Measurements from ENCODE around the gene LAMA3.
"Not testable (repeated sequence)": the region's sequence is repeated elsewhere in the genome, so short reads cannot be mapped to it uniquely, and the experiment has no call there.

The LAMA3 gene

GRCh38 chr18:23704806-23705205 lies 15.6 kb downstream of the LAMA3 start:
- DNase-seq, result no peak

DNA sequence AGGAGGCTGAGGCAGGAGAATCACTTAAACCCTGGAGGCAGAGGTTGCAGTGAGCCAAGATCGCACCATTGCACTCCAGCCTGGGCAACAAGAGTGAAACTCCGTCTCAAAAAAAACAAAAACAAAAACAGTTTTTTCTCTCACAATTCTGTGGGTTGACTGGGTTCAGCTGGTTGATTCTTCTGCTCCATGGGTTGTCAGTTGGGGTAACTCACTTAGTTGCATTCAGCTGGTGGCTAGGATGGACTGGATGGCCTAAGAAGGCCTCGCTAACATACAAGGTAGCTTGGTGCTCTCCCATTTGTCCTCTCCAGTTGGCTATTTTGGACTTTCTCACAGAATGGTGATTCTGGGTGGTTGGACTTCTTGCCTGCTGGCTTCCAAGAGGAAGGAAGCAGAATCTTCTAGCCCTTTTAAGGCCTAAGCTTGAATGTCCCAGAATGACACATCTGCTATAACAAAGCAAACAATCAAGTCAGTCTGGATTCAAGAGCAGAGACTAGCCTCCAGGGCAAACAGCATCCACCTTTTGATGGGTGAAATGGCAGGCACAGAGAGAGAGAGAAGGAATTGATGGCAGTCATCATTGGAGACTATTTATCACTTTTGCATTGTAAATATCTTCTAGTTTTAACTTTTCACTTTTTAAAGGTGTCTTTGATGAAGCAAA lies 17.9 kb downstream of the LAMA3 start:
- no peak for DNase-seq

- DNase-seq, result no peak
Measured at GRCh38 chr18:23710068-23710527, 20.8 kb downstream of the LAMA3 start.

DNA sequence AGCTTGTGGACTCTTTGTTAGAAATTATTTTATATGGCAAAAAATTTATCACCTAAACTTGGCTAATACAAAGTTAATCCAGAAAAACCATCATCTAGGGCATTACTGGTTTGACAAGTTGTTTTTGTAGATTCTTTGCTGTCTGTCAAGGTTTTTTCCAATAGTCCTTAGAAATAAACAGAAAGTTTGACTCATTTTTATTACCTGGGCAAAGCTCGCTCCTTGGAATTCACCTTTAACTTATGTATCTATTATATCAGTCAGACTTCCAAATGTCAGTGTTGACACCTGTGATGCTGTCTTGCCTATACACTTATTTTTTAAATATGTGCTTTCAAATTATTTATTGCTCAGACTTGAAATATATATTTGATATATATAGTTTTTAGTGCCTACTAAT lies 21.7 kb downstream of the LAMA3 start:
- DNase-seq, result no peak

- no peak for DNase-seq
Measured at GRCh38 chr18:23711426-23711825, 22.2 kb downstream of the LAMA3 start.

- no peak for DNase-seq
Measured at GRCh38 chr18:23712445-23712844, 23.2 kb downstream of the LAMA3 start.

GRCh38 chr18:23714576-23714975 lies 25.3 kb downstream of the LAMA3 start:
- no peak for DNase-seq

- not testable (repeated sequence) for DNase-seq
Measured at GRCh38 chr18:23716079-23716478, 26.8 kb downstream of the LAMA3 start.

- no peak for DNase-seq
Measured at GRCh38 chr18:23716516-23716915, 27.3 kb downstream of the LAMA3 start.

GRCh38 chr18:23716966-23717365 lies 27.7 kb downstream of the LAMA3 start:
- DNase-seq, result no peak

DNA sequence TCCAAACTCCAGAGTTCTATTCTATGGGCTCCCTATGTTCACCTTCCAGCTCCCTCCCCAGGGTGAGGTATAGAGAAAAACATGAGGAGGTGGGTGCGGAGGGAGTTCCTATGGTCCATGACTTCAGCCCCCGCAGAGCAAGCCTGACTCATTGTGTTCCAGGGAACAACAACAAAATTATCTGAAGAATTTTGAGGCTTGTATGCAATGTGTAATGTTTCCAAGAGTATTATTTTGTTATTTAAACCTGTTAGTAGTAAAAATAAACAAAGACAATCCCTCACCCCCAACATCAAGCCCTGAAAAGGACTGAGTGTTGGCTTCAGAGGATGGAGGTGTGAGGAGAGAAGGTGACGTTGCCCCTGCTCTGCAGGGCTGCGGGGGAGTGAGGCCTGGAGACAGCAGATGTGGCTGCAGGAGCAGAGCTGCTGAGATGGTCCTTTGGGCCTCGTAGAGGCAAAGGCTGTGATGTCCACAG lies 29.0 kb downstream of the LAMA3 start:
- no peak for DNase-seq

DNA sequence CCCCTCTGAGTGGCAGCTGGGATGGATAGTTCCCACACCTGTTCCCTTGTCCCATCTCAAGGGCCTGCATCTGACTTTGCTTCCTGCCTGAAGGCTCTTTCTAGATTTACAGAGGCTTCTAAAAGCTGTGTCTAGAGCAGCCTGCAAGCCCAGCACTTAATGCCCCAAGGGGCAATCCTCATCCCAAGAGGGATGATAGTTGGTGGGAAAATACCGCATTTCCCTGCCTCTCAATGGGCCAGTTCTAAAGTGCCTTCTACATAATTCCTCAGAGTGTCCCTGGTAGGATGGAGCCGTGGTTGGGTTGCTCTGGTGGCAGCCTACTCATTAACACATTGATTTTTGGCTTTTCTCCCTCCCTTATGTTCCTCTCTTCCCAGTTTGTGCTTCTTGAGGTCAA lies 29.5 kb downstream of the LAMA3 start:
- DNase-seq, result no peak

DNA sequence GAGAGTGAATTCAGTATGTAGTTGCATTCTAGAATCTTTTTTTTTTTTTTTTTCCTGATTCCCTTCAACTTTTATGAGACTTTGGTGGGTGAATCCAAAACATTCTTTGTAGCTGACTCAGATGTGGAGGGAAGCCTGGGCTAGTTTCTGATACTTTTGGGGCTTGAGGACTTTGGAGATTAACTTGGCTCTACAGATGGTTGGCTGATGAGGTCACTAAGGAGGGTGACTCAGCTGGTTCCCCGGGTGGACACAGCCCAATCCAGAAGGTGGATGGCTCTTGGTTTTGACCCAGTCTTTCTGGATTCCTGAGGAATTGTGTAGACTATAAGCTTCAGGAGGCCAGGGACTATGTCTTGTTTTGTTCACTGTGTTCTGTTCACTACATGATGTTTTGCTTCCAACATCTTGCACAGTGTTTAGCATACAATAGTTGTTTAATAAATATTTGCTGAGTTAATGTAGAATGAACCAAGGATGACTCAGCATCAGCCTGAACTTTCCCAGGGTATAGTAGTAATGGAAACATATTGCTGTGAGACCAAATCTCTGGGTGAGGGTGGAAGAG lies 30.5 kb downstream of the LAMA3 start:
- no peak for DNase-seq

DNA sequence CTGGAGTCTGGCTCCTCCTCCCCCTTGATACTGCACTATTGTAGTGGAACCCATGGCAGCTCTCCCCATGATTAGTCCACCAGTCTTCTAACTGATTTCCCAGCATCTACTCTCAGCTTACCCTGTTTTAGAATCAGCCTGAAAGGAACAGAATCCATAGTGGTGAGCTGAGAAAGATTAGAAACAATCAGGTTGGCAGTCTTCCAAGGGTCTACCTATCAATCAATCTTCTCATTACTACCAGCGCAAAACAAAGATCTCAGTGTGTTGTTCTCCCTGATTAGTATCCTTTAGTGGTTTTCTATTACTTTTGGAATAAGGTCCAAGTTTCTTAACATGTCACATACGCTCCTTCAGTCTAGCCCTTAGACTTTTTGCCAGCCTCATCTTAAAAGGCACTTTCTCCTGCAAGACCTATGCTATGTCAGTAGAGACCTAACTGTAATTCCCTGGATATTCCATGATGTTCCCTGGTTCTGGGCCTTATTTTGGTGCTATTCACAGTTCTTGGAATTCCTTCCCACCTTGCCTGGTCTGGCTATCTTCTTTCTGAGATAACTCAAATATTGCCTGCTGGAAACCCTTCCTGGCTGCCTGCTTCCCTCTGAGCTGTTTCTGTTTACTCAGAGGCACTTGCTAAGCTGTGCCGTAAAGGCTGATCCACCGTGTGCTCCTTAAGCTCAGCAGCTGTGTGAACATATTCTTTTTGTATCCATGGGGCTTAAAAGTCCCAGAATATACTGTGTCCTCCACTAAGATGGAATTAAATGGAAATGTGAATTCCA lies 32.6 kb downstream of the LAMA3 start:
- DNase-seq, result no peak

DNA sequence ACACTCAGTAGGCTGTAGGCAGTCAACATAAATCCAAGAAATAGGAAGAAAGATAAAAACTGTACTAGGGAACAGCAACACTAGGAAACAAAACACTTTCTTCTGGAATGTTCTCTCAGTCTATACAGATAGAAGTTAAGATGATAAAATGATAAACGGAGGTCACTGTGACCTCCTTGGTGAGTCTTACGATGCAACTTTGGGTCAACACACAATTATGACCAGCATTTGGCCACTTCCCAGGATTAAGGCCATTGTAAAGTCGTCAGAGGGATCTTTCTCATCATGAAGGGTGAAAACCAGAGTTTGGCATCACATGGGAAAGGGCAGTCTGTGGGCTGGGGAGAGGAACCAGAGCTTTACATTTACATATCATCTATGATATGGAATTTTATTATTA lies 33.4 kb downstream of the LAMA3 start:
- DNase-seq, result no peak

DNA sequence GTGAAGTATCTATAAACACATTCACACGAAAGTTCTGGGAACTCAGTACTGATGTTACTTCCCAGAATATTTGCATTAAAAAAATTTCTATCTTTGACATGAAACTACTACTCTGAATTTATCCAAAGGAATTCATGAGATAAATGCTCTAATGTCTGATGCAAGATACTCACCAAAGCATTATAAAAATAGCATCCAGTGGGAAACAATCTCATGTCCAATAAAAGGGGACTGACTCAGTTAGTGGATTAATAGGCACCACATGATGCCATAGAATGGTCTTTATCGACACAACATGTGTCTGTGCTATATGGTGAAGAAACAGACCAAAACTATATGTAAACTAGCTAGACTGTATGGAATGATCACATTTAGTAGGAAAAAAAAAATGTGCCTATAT lies 33.9 kb downstream of the LAMA3 start:
- DNase-seq, result no peak

GRCh38 chr18:23724681-23725080 lies 35.4 kb downstream of the LAMA3 start:
- no peak for DNase-seq

DNA sequence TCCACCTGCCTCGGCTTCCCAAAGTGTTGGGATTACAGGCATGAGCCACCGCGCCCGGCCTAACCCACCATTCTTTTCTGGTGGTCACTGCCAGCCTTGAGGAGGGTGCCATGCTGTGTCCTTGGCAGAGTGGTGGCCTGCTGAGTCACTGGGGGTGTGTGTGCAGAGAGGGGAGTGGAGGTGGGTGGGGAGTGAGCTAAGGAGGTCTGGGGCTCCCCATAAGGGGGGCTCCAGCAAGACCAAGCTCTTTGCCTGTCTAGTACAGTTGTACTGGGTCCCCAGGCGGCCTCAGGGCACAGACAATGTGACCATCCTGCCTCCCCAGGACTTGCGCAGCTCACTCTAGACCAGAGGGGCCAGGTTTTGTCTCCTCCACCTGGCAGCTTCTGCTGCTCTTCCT lies 36.1 kb downstream of the LAMA3 start:
- no peak for DNase-seq

DNA sequence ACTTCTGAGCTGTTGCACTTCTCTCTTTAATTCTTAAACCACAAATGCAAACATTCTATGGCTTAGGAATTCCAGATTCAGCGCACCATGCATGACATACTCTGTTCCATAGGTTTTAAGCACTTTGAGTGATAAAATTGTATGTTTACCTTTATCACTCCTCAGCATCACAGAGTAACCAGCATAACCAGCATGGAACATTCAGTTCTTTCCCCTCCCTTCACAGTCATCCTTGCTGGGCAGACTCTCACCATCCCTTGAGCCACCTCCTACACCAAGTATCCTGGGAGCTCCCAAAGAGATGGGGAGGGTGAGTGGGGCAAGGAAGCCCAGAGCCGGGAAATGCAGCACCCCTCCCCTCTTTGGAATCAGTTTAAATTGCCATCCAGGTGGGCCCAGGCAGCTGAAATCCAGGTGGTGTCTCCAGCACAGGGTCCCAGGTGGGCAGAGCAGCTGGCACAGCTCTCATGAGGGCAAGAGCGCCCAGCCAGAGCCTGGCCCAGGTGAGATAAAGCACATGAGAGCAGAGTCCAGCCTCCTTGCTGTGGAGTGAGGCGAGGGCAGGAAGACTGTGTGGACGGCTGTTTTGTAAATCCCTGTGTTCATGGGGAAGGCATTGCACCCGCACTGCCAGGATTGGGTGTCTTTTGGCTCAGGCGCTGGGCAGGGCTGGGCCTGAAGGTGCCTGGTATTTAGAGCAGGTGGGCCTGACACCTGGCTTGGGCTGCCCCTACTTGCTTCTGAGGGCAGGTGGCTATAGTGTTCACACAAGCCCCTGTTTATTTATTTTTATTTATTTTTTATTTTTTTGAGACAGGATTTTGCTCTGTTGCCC lies 36.8 kb downstream of the LAMA3 start:
- DNase-seq, result no peak

GRCh38 chr18:23727707-23728493 lies 38.6 kb downstream of the LAMA3 start:
- no peak for DNase-seq

DNA sequence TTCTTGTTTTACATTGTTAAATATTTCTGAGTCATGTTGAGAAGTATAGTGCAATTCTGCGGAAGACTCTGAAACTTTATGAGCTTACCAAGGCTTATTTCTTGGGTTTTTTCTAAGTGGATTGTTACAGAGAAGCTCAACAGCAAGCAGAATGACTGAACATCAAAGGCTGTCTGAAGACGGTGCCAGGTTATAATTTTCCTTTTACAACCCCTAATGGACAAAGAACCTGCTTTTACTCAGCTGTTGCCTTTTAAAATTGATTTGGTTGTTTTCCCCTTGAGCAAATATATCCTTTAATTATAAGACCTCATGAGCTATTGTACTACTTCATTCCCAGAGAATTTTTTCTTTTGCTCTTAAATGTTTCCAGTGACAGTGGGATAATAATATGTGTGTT lies 41.6 kb downstream of the LAMA3 start:
- no peak for DNase-seq

DNA sequence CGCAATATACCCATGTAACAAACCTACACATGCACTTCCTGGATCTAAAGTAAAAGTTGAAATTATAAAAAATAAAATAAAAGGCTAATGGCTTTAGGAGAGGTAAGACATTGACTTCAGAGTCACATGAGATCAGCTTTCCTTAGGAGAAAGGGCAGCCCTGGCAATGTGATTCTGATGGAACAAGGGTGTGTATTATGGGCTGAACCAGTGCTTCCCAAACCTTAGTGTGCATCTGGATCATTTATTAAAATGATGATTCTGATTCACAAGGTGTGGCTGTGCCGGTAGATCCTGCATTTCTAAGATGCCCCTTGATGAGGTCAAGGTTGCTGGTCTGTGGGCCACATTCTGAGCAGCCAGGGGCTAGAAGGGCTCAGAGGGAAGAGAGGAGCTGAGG lies 42.6 kb downstream of the LAMA3 start:
- no peak for DNase-seq
